ENCODE data around the gene ARHGAP21.
A peak's percentile ranks its signal among the peaks of the same experiment; 100 is the strongest.
"Not testable (repeated sequence)": the region's sequence is repeated elsewhere in the genome, so short reads cannot be mapped to it uniquely, and the experiment has no call there.

Gene ARHGAP21

DNA sequence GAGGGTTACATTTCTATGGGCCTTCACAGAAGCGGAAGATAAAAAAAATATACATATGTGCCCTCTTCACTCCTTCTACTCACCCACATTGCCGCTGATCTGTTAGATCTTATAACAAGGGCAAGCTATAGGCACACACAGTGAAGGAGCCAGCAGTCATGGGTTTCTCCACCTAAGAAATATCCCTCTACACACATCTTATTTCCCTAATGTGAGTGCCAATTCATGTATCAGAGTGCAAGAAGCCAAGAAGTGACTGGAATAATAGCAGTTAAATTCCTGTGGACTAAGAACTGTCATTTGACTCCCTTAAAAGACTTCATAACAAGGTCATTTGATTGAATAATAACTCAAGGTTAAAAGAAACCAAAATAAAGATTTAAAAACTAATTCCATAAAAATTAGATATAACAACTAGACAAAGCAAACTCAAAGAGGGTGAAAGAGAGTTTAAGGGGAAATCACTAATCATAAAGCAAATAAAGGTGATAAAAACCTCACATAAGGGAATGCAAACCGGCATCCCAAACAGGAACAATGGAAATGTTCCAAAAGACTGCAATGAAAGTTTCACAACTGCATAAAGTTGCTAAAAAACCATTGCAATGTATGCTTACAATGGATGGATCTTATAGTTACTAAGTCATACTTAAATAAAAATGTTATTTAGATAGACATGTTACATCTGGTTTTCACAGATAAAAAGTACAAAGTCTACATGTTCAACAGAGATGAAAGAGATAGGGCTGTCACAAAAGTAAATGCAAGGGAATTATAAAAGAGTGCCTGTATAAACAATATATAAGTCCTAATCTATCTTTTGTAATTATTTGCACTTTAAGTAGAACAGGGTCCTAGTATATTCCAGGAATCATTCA lies 42.8 kb downstream of the ARHGAP21 start:
- DNase-seq: no peak

DNA sequence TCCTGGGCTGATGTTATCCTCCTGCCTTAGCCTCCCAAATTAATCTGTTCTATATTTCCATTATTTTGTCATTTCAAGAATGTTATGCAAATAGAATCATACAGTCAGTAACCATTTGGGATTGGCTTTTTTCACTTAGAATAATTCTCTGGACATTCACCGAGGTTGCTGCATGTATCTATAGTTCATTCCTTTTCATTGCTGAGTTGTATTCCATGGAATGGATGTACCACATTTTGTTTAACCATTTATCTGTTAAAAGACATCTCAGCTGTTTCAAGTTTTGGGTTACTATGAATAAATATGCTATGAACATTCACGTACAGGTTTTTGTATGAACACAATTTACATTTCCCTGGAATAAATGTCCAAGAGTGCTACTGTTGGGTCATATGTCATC lies 44.9 kb downstream of the ARHGAP21 start:
- DNase-seq: no peak

GRCh38 chr10:24674892-24675632 lies 48.6 kb downstream of the ARHGAP21 start:
- DNase-seq: no peak

- DNase-seq: no peak
Observed at GRCh38 chr10:24670964-24671670, 52.6 kb downstream of the ARHGAP21 start.

DNA sequence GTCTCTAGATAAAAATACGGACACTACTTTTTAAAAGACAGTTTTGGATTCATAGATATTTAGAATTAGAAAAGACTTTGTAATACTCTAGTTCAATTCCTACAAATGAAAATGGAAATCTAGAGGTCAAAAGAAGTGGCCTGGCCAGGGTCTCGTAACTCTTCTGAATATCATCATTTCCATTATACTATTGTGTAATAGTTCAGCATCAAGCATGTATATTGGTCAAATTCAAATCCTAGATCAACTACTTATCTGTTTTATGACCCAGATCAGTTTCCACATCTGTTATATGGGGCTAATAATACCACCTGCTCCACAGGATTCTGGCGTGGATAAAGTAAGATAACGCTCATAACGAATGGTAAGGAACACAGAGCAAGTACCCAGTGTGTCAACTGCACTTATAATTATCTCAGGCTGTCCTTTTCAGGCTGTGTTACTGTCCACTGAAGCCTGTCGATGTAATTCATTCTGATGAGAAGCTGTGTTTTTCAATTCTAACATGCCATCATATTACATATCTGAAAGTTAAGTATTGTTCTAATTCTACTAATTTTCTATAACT lies 54.3 kb downstream of the ARHGAP21 start:
- peak in 1 of 3 experiments; percentile 29 for DNase-seq

DNA sequence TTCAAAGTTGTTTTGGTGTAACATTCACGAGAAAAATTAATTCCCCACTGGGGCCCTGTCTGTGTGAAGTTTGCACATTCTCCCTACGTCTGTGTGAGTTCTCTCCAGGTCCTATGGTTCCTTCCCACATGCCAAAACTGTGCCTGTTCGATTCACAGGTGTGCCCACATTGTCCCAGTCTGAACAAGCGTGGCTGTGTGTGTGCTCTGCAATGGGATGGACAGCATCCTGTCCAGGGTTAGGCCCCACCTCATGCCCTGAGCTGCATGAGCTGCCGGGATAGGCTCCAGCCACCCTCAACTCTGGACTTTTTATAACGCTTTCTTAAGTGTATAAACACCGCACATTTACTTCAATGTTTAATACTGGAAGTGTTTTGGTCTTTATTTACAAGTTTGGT lies 55.4 kb downstream of the ARHGAP21 start:
- DNase-seq: no peak

DNA sequence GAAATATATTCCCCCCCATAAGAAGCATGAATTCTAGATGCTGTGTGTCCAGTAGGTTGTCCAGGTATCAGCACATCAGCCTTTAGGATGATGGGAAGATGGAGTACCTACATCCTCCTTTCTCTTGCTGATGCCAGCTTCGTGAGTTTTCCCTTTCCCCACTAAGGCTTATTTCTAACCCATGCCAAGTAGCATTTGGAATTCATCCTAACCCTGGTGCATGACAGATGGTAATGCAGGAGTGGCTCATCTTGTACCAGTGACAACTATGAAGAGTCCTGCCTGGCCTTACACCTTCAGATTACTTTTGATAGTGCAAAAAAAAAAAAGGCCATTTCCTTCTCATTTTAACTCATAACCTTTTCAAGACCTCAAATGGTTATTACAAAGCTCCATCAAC lies 58.7 kb downstream of the ARHGAP21 start:
- DNase-seq: no peak

- DNase-seq: no peak
Observed at GRCh38 chr10:24661376-24661775, 62.3 kb downstream of the ARHGAP21 start.

DNA sequence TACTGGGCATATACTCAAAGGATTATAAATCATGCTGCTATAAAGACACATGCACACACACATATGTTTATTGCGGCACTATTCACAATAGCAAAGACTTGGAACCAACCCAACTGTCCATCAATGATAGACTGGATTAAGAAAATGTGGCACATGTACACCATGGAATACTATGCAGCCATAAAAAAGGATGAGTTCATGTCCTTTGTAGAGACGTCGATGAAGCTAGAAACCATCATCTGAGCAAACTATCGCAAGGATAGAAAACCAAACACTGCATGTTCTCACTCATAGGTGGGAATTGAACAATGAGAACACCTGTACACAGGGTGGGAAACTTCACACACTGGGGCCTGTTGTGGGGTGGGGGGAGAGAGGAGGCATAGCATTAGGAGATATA lies 65.4 kb downstream of the ARHGAP21 start:
- not testable (repeated sequence) for DNase-seq

DNA sequence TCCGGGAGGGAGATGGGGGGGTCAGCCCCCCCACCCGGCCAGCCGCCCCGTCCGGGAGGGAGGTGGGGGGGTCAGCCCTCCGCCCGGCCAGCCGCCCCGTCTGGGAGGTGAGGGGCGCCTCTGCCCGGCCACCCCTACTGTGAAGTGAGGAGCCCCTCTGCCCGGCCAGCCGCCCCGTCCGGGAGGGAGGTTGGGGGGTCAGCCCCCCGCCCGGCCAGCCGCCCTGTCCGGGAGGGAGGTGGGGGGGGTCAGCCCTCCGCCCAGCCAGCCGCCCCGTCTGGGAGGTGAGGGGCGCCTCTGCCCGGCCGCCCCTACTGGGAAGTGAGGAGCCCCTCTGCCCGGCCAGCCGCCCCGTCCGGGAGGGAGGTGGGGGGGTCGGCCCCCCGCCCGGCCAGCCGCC lies 67.4 kb downstream of the ARHGAP21 start:
- not testable (repeated sequence) for DNase-seq

DNA sequence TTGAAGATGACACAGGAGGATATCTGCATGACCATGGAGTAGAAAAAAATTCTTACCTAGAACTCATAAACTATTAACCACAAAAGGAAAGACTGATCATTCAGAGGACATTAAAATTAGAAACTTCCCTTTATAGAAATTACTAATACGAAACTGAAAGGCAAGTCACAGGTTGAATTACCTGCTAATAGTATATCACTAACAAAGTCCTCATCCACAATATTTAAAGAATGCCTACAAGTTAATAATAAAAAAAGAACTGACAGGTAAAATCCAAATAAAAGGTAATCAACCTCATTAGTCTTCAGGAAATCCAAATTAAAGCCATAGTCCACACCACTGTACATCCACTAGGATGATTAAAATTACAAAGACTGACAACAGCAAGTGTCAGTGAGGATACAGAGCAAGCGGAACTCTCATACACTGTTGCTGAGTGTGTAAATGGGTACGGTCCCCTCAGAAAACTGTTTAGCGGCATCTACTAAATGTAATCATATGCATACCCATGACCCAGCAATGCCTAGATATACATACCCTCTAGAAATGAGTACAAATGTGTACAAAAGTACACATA lies 71.2 kb downstream of the ARHGAP21 start:
- DNase-seq: no peak

GRCh38 chr10:24651923-24652322 lies 71.8 kb downstream of the ARHGAP21 start:
- no peak for DNase-seq

DNA sequence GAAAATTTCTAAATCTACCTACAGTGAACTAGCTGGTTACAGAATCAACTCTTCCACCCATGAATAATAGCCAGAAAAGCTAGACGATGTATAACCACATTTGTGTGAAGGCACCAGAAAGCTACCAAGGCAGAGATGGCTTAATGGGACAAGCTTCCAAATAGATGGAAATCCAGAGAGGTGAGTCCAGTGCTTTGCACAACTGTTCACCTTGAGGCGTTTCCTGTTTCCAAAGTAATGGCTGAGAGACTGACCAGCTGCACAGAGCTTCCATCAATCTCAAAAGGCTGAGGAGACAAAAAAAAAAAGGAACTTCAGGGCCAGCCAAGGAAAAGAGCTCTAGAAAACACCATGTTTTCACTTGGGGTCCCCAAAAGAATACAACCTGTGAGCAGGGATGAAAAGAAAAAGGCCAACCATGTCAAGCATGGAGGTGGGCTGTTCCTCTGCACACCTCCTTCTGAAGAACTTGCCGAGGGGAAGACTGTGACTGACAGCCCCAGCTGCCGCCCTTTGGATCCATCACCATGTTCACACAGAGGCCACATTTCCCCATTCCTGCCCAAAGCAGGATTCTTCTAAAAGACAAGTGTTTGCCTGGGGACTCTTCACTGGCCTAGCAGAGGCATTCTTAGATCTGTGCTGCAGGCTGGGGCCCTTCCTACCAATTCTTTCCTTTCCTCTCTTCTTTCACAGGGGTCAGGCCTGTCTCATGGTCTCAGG lies 72.9 kb downstream of the ARHGAP21 start:
- no peak for DNase-seq

- DNase-seq: no peak
Observed at GRCh38 chr10:24645784-24646183, 77.9 kb downstream of the ARHGAP21 start.

DNA sequence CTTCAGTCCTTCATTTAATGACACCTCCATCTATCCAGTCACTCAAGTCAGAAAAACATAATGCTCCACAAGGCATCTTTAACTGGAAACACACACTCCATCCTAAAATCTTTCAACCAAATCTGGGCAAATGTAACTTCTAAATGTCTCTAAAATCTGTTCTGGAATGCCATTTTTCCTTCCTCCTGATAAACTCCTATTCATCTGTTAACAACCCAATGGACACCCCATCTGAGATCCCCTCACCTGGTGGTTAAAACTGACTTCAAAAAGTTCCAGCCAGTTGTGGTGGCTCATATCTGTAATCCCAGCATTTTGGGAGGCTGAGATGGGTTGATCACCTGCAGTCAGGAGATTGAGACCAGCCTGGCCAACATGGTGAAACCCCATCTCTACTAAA lies 78.7 kb downstream of the ARHGAP21 start:
- no peak for DNase-seq

GRCh38 chr10:24643679-24644209 lies 79.9 kb downstream of the ARHGAP21 start:
- no peak for DNase-seq

DNA sequence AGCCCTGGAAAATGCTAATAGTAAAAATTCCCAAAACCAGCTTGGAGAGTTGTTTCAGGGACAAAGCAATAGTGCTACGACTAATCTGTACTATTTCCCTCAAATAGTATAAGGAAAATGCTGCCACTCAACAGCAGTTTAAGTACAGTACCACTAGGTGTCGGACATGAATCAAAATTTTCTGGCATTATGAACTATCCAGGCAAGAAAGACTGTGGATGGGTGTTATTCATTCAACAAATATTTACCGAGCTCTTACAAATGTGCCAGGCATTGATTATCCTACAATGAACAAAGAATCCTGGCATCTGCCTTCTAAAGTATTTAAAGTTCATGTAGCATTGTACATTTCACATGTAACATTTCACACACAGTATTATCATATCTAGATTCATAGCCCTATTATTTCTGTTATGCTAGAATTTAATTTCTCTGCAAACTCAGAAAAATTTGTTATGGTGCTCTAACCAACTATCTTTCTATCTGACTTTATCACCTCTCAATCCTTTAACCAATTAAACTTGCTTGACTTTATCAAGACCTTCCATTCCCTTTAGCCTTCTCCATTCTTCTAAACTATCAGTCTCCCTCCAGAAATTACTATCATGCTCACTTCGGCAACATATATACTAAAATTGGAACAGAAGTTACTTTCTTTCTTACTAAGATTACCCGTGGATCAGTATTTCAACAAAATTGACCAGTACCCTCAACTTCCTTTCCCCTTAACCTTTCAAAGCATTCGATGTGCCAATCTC lies 80.6 kb downstream of the ARHGAP21 start:
- peak; percentile 34 to 75 (median 38) for DNase-seq

DNA sequence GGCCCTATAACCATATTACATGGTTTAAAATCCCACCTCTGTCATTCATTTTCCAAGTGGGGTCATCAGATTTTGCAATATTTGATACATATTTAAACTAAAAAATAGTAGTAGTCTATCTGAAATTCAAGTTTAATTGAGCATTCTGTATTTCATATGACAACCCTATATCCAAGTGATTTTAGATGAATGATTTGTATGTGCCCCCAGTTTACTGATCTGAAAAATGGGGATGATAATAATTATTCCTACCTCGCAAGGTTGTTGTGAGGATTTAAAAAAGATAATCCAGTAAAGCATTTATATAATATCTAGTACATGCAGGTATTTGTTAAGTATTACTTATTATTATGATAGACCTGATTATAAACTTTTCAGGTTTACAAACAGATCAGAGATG lies 84.6 kb downstream of the ARHGAP21 start:
- DNase-seq: no peak

DNA sequence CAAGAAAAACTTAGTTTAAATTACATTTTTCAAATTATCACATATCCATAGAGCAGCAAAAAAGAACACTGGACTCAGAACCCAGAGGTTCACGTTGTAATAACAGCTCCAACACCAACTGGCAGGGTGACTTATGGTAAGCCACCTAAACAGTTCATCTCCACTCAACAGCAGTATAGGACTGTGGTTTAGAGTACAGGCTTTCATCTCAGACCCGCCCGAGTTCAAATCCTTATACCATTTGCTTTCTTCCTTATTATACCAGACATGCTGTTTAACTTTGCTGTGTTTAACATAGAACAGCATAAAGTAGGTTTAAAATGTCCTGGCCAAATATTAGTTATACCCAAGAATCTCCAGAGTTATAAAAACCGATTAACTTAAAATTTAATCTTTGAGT lies 97.9 kb downstream of the ARHGAP21 start:
- DNase-seq: no peak

GRCh38 chr10:24623383-24623782 lies 100.3 kb downstream of the ARHGAP21 start:
- DNase-seq: no peak

DNA sequence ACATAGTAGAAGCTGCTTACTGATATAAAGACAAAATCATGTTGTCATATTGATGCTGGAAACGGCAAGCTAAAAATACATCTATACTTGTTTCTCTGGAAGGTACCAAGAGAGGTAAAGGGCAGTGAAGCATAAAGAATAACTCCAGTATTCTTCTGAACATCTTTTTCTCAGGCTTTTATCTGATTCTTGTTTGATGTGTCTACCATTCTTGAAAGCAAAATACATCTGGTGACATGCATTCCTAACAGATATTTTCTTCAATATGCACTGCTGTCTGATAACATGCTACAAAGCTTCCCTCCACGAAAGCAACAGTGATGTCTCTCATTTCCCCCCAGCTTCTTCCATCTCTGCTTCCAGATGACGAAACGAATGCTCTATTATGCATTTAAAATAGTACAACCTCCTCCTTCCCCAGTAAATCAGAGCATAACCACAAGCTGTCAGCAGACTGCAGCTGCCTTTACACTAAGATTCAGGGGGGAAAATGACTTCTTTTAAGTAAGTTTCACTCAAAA lies 100.8 kb downstream of the ARHGAP21 start:
- peak in 2 of 3 experiments; percentile 7 to 20 for DNase-seq
